Ishikawa (cell line): Measurements from ENCODE around the gene YPEL5.

Source experiments
- MAX ChIP-seq: IDR thresholded peaks from 2 replicates; pipeline ENCODE4 v1.6.1; 2012
- TAF1 ChIP-seq: IDR thresholded peaks from 2 replicates; pipeline ENCODE4 v1.6.1; 2012; ENCODE audit warnings: low read depth, mild to moderate bottlenecking

GRCh38 chr2:30191819-30192271 is 45.0 kb downstream of the YPEL5 start:
- TF ChIP-seq TAF1 (no peak), MAX (no peak)
